NCI-H146 treated with DMSO at 0.1 percent for 48 hours (cell line): ENCODE results near the gene ISCU.
"Not testable (repeated sequence)": the region's sequence is repeated elsewhere in the genome, so short reads cannot be mapped to it uniquely, and the experiment has no call there.

Experiments
- DNase-seq: peaks from one replicate; lab custom pipeline; 2025; ENCODE audit not compliant: unreplicated experiment; lab: John Stamatoyannopoulos, UW

Gene ISCU

DNA sequence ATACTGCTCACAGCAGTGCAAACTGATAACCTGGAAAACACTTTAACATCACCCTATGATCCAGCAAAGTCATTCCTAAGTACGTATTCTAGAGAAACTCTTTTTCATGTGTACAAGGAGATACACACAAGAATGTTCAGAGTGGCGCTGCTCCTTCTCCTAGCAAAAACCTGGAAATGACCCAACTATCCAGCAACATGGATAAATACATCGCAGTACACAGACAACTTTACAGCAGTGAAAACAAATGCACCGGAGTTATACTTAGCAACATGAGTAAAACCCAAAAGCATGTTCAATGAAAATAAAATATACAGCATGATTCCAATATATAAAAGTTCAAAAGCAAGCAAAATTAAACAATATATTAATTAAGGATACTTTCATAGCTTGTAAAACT is 20.1 kb upstream of the ISCU start:
- DNase-seq = no peak

DNA sequence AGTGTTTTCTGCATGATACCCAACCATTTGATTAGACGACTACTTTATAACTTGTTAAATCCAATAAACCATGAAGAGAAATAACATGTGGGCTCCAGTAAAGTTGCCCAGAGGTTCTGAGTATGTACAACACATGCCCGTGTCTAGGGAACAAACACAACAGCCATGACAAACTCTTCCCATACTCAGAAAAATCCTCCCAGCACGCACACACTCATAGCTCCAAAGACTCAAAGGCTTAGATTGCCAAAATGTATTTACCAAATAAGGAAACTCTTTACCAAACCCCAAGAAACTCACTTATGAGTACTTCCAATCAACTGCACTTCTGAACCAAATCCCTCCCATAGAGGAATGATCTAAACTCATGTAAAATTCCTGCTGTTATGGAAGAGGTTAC is 18.7 kb upstream of the ISCU start:
- no peak for DNase-seq

- no peak for DNase-seq
Observed at GRCh38 chr12:108547686-108548085, 14.7 kb upstream of the ISCU start.

- no peak for DNase-seq
Observed at GRCh38 chr12:108548954-108549521, 13.4 kb upstream of the ISCU start.

DNA sequence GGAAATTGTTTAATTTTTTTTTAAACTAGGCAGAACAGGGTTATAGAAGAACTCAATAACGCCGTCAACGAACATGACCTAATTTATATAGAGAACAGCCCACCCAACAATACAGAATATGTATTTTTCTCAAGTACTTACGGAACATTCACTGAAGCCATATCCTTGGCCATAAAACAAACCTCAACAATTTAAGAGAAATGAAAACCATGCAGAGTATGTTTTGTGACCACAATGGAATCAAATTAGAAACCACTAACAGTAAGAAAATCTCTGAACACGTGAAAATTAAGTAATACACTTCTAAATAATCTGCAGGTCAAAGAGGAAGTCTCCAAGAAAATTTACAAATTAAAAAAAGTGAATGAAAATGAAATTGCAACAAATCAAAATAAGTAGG is 10.9 kb upstream of the ISCU start:
- DNase-seq = no peak

GRCh38 chr12:108553799-108554198 is 8.6 kb upstream of the ISCU start:
- no peak for DNase-seq

GRCh38 chr12:108555383-108555782 is 7.0 kb upstream of the ISCU start:
- not testable (repeated sequence) for DNase-seq

GRCh38 chr12:108559007-108559655 is 3.3 kb upstream of the ISCU start:
- no peak for DNase-seq

DNA sequence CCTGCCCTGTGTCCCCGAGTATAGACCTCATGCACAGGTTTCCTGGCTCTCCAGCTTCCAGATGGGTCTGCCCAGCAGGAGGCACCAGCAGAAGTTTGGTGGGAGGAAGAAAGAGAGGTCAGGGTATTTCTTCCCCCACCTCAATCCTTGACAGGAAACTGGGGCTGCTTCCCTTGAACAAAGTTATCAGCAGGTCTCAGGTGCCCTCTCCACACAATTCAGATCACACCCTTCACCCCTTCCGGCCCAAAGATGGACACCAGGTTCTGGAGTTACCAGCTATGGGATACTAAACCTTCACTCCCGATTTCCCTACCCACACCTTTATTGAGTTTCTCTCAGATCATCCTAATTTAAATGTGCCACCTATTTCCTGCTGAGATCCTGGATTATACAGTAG is 2.6 kb upstream of the ISCU start:
- DNase-seq = no peak

- DNase-seq = no peak
Observed at GRCh38 chr12:108560321-108560721, 2.1 kb upstream of the ISCU start.

DNA sequence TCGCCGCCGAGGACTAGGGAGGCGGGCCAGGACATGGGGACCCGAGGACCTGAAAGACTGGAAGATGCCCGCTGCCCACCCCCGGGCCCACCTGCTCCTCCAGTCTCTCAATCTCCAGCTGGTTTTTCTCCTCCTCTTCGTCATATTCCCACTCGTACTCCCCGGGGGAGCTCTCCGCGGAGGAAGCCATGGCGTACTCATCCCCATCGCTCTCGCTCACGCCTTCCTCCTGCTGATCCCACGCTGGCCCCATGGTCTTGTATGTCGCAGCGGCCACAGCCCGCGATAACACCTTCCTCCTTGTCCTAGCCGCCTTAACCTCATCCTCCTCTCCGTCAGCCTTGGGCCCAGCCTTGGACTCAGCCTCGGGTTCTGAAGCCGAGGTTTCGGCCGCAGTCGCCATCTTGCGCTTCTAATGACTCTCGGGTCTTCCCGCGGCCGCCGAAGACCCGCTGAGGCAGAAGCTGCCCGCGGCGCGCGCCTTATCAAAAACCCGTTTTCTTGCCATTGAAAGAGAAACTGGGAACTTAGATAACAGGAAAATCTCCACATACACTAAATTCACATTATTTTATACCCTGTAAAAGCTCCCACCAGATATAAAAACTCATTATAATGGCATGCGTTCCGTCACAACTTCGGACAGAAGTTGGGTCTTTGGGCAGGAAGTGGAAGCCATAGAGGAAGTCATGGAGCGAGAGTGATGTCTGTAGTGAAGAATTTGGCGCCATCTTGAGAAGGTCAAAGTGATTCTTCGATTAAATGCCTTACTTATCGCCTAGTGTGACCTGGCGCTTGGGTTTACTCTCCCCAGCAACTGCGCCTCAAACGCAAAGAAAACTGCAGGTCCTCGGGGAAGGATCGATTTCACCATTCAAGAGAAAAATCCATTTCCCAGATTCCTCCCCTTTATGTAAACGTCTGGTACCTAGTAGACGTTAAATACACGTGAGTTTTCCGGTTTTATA is 1.4 kb upstream of the ISCU start, which contains the start of gene SART3:
TSS of gene SART3 (minus strand) at position 422 of the 968 bp plus-strand sequence. CDS start at position 403, 19 bp downstream.
- peak; percentile 92 for DNase-seq

DNA sequence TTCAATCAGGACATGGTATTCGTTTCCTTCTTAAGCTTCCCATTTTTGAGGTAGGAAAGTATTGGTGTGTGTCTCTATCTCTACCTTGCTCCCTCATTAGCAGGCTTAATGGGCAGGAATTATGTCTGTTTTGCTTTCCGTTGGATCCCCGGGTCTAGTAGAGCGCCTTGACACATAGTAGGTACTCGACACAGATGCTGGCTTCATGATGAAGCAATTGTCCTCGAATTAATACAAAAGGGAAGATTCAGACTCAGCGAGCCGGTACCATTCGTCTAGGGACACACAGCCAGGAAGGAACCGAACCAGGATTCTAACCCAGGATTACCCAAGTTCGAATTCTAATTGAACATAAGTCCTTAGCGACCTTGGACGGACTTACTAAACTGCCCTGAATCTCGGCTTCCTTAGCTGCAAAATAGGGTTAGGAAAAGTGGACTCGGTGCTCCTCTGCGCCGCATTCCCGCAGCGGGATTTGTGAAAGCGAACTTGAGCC is 496 bp upstream of the ISCU start:
- DNase-seq = peak; percentile 44

GRCh38 chr12:108563136-108563803 is 874 bp downstream of the ISCU start:
- DNase-seq = peak; percentile 62

DNA sequence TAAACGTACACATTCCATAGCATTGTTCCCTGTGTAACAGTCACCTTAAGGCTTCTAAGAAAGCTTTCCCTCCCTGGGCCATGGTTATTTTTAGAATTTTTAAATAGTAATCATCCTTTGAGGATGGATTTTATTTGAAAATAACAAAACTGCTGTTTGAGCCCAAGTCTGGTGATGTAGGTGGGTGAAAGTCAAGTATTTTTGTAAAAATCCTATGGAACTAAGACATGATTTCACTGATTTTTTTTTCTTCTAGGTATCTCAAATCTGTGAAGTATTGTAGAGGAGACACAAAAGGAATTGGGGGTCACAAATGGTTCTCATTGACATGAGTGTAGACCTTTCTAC is 1.4 kb downstream of the ISCU start:
- no peak for DNase-seq

- no peak for DNase-seq
Observed at GRCh38 chr12:108564724-108565123, 2.3 kb downstream of the ISCU start.

DNA sequence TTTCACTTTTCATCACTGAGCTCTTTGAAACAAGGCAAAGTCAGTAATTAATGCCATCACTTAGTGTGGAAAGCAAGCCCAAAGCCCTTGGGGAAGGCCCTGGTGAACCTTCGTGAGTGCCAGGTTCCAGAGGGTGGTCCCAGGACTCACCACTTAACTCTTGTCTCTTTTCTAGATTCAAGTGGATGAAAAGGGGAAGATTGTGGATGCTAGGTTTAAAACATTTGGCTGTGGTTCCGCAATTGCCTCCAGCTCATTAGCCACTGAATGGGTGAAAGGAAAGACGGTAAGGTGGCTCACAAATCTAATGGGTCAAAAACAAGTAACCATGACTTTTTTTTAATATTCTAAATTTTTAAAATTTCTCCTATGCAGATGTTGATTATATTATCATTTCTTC is 2.8 kb downstream of the ISCU start:
- DNase-seq = no peak

DNA sequence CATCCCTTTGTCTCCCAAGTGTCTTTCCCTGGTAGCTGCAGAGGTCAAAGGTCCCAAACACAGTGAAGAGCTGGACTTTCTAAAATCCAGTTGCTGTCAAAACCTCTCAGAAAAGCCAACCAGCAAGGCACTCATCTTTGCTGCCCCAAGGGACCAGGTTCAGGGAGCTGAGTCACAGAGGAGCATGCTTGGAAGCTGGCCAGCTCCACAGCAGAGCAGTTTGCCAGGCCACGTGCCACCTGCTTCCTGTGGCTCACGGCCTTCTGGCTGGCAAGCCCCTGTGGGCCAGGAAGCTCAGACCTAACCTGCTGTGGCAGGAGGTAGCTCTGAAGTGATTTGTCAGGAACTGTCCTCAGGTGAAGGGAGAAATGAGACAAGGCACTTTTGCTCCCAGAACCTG is 3.6 kb downstream of the ISCU start:
- DNase-seq = no peak

- no peak for DNase-seq
Observed at GRCh38 chr12:108566452-108566851, 4.1 kb downstream of the ISCU start.

- no peak for DNase-seq
Observed at GRCh38 chr12:108567406-108568337, 5.3 kb downstream of the ISCU start.
